HG03066 (cell line): Measurements from ENCODE around the gene MED12L.

Source experiments
- ATAC-seq: cut with Tn5 transposase; IDR thresholded peaks from one replicate; pipeline ENCODE4 v1.9.1; 2021; ENCODE audit warnings: low read depth; ENCODE audit not compliant: unreplicated experiment

The MED12L gene

GRCh38 chr3:151281671-151282324, 196.3 kb downstream of the MED12L start:
- no peak for ATAC-seq

- ATAC-seq, result no peak
Measured at GRCh38 chr3:151282921-151283320, 197.5 kb downstream of the MED12L start.

GRCh38 chr3:151283387-151283786, 197.9 kb downstream of the MED12L start:
- ATAC-seq, result no peak

GRCh38 chr3:151283907-151284461, 198.5 kb downstream of the MED12L start:
- ATAC-seq, result no peak

- ATAC-seq, result no peak
Measured at GRCh38 chr3:151285940-151286339, 200.5 kb downstream of the MED12L start.

- ATAC-seq, result no peak
Measured at GRCh38 chr3:151289445-151289844, 204.0 kb downstream of the MED12L start.

- no peak for ATAC-seq
Measured at GRCh38 chr3:151290673-151291072, 205.2 kb downstream of the MED12L start.

- ATAC-seq, result no peak
Measured at GRCh38 chr3:151293127-151293526, 207.7 kb downstream of the MED12L start.

- no peak for ATAC-seq
Measured at GRCh38 chr3:151296226-151296625, 210.8 kb downstream of the MED12L start.

- ATAC-seq, result no peak
Measured at GRCh38 chr3:151297429-151297828, 212.0 kb downstream of the MED12L start.

- ATAC-seq, result no peak
Measured at GRCh38 chr3:151299006-151299405, 213.5 kb downstream of the MED12L start.

- ATAC-seq, result no peak
Measured at GRCh38 chr3:151300539-151300938, 215.1 kb downstream of the MED12L start.

- no peak for ATAC-seq
Measured at GRCh38 chr3:151301787-151302186, 216.3 kb downstream of the MED12L start.

- no peak for ATAC-seq
Measured at GRCh38 chr3:151303751-151304150, 218.3 kb downstream of the MED12L start.

GRCh38 chr3:151305060-151305774, 219.8 kb downstream of the MED12L start:
- no peak for ATAC-seq

- ATAC-seq, result no peak
Measured at GRCh38 chr3:151305775-151306151, 220.3 kb downstream of the MED12L start.

- ATAC-seq, result no peak
Measured at GRCh38 chr3:151306168-151306810, 220.8 kb downstream of the MED12L start.

- no peak for ATAC-seq
Measured at GRCh38 chr3:151307131-151307530, 221.7 kb downstream of the MED12L start.

- no peak for ATAC-seq
Measured at GRCh38 chr3:151307583-151308488, 222.4 kb downstream of the MED12L start.

GRCh38 chr3:151309566-151309965, 224.1 kb downstream of the MED12L start:
- no peak for ATAC-seq
